NCI-H146 (cell line): ENCODE results near the gene KCND2.
A peak's percentile ranks its signal among the peaks of the same experiment; 100 is the strongest.

Experiments used
- DNase-seq: peaks from one replicate; lab custom pipeline; 2025; lab: John Stamatoyannopoulos, UW

Gene KCND2

GRCh38 chr7:120703585-120704240 is 430.7 kb downstream of the KCND2 start:
- DNase-seq = no peak

- no peak for DNase-seq
Measured at GRCh38 chr7:120709252-120709971, 436.4 kb downstream of the KCND2 start.

- no peak for DNase-seq
Measured at GRCh38 chr7:120709972-120710320, 437.0 kb downstream of the KCND2 start.

GRCh38 chr7:120714945-120715344 is 442.0 kb downstream of the KCND2 start:
- DNase-seq = no peak

- no peak for DNase-seq
Measured at GRCh38 chr7:120716307-120716706, 443.3 kb downstream of the KCND2 start.

GRCh38 chr7:120717166-120717565 is 444.2 kb downstream of the KCND2 start:
- DNase-seq = no peak

- DNase-seq = no peak
Measured at GRCh38 chr7:120718361-120718760, 445.4 kb downstream of the KCND2 start.

GRCh38 chr7:120720317-120720716 is 447.3 kb downstream of the KCND2 start:
- no peak for DNase-seq

- DNase-seq = no peak
Measured at GRCh38 chr7:120723465-120724385, 450.8 kb downstream of the KCND2 start.

- no peak for DNase-seq
Measured at GRCh38 chr7:120724448-120724847, 451.5 kb downstream of the KCND2 start.

- no peak for DNase-seq
Measured at GRCh38 chr7:120724955-120725354, 452.0 kb downstream of the KCND2 start.

- DNase-seq = peak; percentile 67
Measured at GRCh38 chr7:120725376-120726039, 452.5 kb downstream of the KCND2 start.

- no peak for DNase-seq
Measured at GRCh38 chr7:120729245-120729644, 456.3 kb downstream of the KCND2 start.

GRCh38 chr7:120731271-120731670 is 458.3 kb downstream of the KCND2 start:
- no peak for DNase-seq

GRCh38 chr7:120732256-120732655 is 459.3 kb downstream of the KCND2 start:
- DNase-seq = no peak

GRCh38 chr7:120733143-120733542 is 460.2 kb downstream of the KCND2 start:
- no peak for DNase-seq

GRCh38 chr7:120733835-120734234 is 460.9 kb downstream of the KCND2 start:
- DNase-seq = no peak

- DNase-seq = no peak
Measured at GRCh38 chr7:120735791-120736190, 462.8 kb downstream of the KCND2 start.

GRCh38 chr7:120738816-120739215 is 465.8 kb downstream of the KCND2 start:
- peak; percentile 34 for DNase-seq

- peak; percentile 21 for DNase-seq
Measured at GRCh38 chr7:120740348-120740747, 467.4 kb downstream of the KCND2 start.

GRCh38 chr7:120741371-120742042 is 468.5 kb downstream of the KCND2 start:
- DNase-seq = peak; percentile 64

GRCh38 chr7:120742372-120742771 is 469.4 kb downstream of the KCND2 start:
- peak; percentile 91 for DNase-seq
